Right lobe of liver (tissue), 6 donors: ENCODE measurements around the gene SMCO2. TPM values are rescaled to one million over a fixed set of nuclear protein-coding genes. Genes with fewer than 3 reads are reported as not detected.
A peak's percentile ranks its signal among the peaks of the same experiment; 100 is the strongest.

ENCODE experiments used
- ATAC-seq, 4 donors: fragments of 200-7000 bp; cut with Tn5 transposase; one replicate each; pipeline ENCODE4 v1.9.1; 2020; ENCODE audit warnings: mild to moderate bottlenecking in 4 of 4, moderate library complexity in 4 of 4
- DNase-seq, 3 donors: peaks; one replicate each; pipeline ENCODE4 v3.0.0-alpha.2; 2020
- H3K27ac ChIP-seq, 3 donors: fragments of 200-600 bp; one replicate each; pipeline ENCODE4 v1.8.0; 2022
- H3K27me3 ChIP-seq, 2 donors: fragments of 200-600 bp; one replicate each; pipeline ENCODE4 v1.8.0; 2022
- H3K36me3 ChIP-seq, 4 donors: fragments of 200-600 bp; sonication (generic) in 1 of 4; one replicate each; pipeline versions ENCODE4 v1.5.1 to v1.8.0; 2017 to 2022; ENCODE audit warnings: control low read depth in 1 of 4
- H3K4me1 ChIP-seq, 4 donors: fragments of 200-600 bp; sonication (generic) in 1 of 4; one replicate each; pipeline versions ENCODE4 v1.5.1 to v1.8.0; 2017 to 2022; ENCODE audit warnings: control low read depth in 1 of 4
- H3K4me3 ChIP-seq, 3 donors: fragments of 200-600 bp; one replicate each; pipeline ENCODE4 v1.8.0; 2022
- H3K9me3 ChIP-seq, 4 donors: fragments of 200-600 bp; sonication (generic) in 1 of 4; one replicate each; pipeline versions ENCODE4 v1.5.1 to v1.8.0; 2017 to 2022; ENCODE audit warnings: control low read depth in 1 of 4
- CTCF ChIP-seq, 4 donors: fragments of 200-600 bp in 3 of 4; fragments of 450-650 bp in 1 of 4; IDR thresholded peaks; one replicate each; pipeline versions ENCODE4 v1.5.1 to v1.8.0; 2016 to 2022; ENCODE audit warnings: antibody characterized with exemption in 4 of 4, mild to moderate bottlenecking in 2 of 4
- POLR2A ChIP-seq: fragments of 450-650 bp; IDR thresholded peaks from one replicate; pipeline ENCODE4 v1.6.1; 2017; ENCODE audit warnings: antibody characterized with exemption, mild to moderate bottlenecking
- whole genome bisulfite sequencing: methylation state at CpG from one replicate; pipeline ENCODE4 v1.1.6; 2018; ENCODE audit warnings: low coverage, low lambda C conversion rate; ENCODE audit not compliant: insufficient coverage; ENCODE audit errors: missing lambda C conversion rate; 5-methylcytosine and 5-hydroxymethylcytosine counted together
- intact Hi-C, 2 donors: fragments of 100-400 bp; cut with DNase I; formaldehyde crosslinking; loops; one replicate each; pipeline versions ENCODE4 v1.11.2 to v1.14.1; 2022
- total RNA-seq, 6 experiments: library from RNA; depleted of rRNA in 2 of 6; stranded (reverse); fragments of >200 nt in 2 of 6; fragmentation: NEBNext Ultra II Directional in 3 of 6; extraction: Animal tissue kit (Norgen Biotek cat#: 25700) in 3 of 6; gene quantifications; one replicate each; pipeline versions ENCODE4 v1.1.0 to v1.2.4, GENCODE V29; 2016 to 2023
- donor health status: DM: no; HTN: yes; CAD: no.
- donor health status: DM: no; HTN: no; CAD: no.
- donor health status: DM: no; HTN: no; CAD: no.
- donor health status: DM: no; HTN: yes; CAD: no.
- donor health status: DM: no; HTN: yes; CAD: no.

The SMCO2 gene
- total RNA-seq, 6 experiments from 2014 or later, result 0.31 TPM; not detected in 5

GRCh38 chr12:27498149-27498548 is 51.6 kb downstream of the SMCO2 start:
- WGBS, result 50% methylated on average over 2 of the region's 4 CpGs
- Histone ChIP-seq H3K4me3 (no peak overlapping the region), H3K27me3 (no peaks in the 10 kb centered on the region), H3K27ac (no peak overlapping the region), H3K9me3 (no peaks in the 10 kb centered on the region), H3K4me1 (no peaks in the 10 kb centered on the region), H3K36me3 (no peaks in the 10 kb centered on the region)
- intact Hi-C loops, result no loop called here
- TF ChIP-seq POLR2A, result no peak
- TF ChIP-seq CTCF (IDR thresholded peaks at IDR 0.05), result no peak
- DNase-seq, result no peak
- no peak for ATAC-seq

- no peaks in the 10 kb centered on the region for H3K27me3 ChIP-seq
- ATAC-seq (no peak), DNase-seq (no peak)
- WGBS, result 64% methylated on average over 5 of the region's 5 CpGs
- intact Hi-C loops, result no loop called here
- no peaks in the 10 kb centered on the region for H3K9me3 ChIP-seq
- no peaks in the 10 kb centered on the region for H3K36me3 ChIP-seq
- H3K4me1 ChIP-seq, result no peaks in the 10 kb centered on the region
- no peak overlapping the region for H3K27ac ChIP-seq
- no peak overlapping the region for H3K4me3 ChIP-seq
- no peak for TF ChIP-seq CTCF (IDR thresholded peaks at IDR 0.05)
- no peak for TF ChIP-seq POLR2A
Observed at GRCh38 chr12:27498761-27499160, 52.2 kb downstream of the SMCO2 start.

GRCh38 chr12:27499377-27499776 is 52.8 kb downstream of the SMCO2 start:
- WGBS, result 94% methylated on average over 3 of the region's 3 CpGs
- Histone ChIP-seq H3K4me1 (no peaks in the 10 kb centered on the region), H3K27ac (no peak overlapping the region), H3K36me3 (no peaks in the 10 kb centered on the region), H3K27me3 (no peaks in the 10 kb centered on the region), H3K9me3 (no peaks in the 10 kb centered on the region), H3K4me3 (no peak overlapping the region)
- TF ChIP-seq POLR2A (no peak), CTCF (IDR thresholded peaks at IDR 0.05) (no peak)
- ATAC-seq, result no peak
- DNase-seq, result no peak
- intact Hi-C loops, result no loop called here

- no peak overlapping the region for H3K27ac ChIP-seq
- no peaks in the 10 kb centered on the region for H3K9me3 ChIP-seq
- H3K4me1 ChIP-seq, result no peaks in the 10 kb centered on the region
- intact Hi-C loops, result no loop called here
- ATAC-seq, result peak in 1 of 4 donors; percentile 49
- H3K36me3 ChIP-seq, result no peaks in the 10 kb centered on the region
- DNase-seq, result no peak
- TF ChIP-seq POLR2A, result no peak
- no peak for TF ChIP-seq CTCF (IDR thresholded peaks at IDR 0.05)
- H3K4me3 ChIP-seq, result no peak overlapping the region
- no peaks in the 10 kb centered on the region for H3K27me3 ChIP-seq
- WGBS, result 83% methylated on average over 3 of the region's 3 CpGs
Observed at GRCh38 chr12:27500546-27500945, 54.0 kb downstream of the SMCO2 start.

GRCh38 chr12:27502021-27502435 is 55.5 kb downstream of the SMCO2 start:
- H3K27me3 ChIP-seq, result no peaks in the 10 kb centered on the region
- WGBS, result 81% methylated on average over 6 of the region's 6 CpGs
- no peak for TF ChIP-seq CTCF (IDR thresholded peaks at IDR 0.05)
- no peak for TF ChIP-seq POLR2A
- intact Hi-C loops, result no loop called here
- DNase-seq (no peak), ATAC-seq (no peak)
- no peak overlapping the region for H3K4me3 ChIP-seq
- no peaks in the 10 kb centered on the region for H3K36me3 ChIP-seq
- no peaks in the 10 kb centered on the region for H3K4me1 ChIP-seq
- no peaks in the 10 kb centered on the region for H3K9me3 ChIP-seq
- no peak overlapping the region for H3K27ac ChIP-seq
